ENCODE data around the gene ANAPC5. TPM values are rescaled to one million over a fixed set of nuclear protein-coding genes. Genes with fewer than 3 reads are reported as not detected.
A peak's percentile ranks its signal among the peaks of the same experiment; 100 is the strongest.
"Not testable (repeated sequence)": the region's sequence is repeated elsewhere in the genome, so short reads cannot be mapped to it uniquely, and the experiment has no call there.

ANAPC5 gene, protein sequence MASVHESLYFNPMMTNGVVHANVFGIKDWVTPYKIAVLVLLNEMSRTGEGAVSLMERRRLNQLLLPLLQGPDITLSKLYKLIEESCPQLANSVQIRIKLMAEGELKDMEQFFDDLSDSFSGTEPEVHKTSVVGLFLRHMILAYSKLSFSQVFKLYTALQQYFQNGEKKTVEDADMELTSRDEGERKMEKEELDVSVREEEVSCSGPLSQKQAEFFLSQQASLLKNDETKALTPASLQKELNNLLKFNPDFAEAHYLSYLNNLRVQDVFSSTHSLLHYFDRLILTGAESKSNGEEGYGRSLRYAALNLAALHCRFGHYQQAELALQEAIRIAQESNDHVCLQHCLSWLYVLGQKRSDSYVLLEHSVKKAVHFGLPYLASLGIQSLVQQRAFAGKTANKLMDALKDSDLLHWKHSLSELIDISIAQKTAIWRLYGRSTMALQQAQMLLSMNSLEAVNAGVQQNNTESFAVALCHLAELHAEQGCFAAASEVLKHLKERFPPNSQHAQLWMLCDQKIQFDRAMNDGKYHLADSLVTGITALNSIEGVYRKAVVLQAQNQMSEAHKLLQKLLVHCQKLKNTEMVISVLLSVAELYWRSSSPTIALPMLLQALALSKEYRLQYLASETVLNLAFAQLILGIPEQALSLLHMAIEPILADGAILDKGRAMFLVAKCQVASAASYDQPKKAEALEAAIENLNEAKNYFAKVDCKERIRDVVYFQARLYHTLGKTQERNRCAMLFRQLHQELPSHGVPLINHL
- total RNA-seq = 100 to 1,000 TPM; 130 to 138 TPM

DNA sequence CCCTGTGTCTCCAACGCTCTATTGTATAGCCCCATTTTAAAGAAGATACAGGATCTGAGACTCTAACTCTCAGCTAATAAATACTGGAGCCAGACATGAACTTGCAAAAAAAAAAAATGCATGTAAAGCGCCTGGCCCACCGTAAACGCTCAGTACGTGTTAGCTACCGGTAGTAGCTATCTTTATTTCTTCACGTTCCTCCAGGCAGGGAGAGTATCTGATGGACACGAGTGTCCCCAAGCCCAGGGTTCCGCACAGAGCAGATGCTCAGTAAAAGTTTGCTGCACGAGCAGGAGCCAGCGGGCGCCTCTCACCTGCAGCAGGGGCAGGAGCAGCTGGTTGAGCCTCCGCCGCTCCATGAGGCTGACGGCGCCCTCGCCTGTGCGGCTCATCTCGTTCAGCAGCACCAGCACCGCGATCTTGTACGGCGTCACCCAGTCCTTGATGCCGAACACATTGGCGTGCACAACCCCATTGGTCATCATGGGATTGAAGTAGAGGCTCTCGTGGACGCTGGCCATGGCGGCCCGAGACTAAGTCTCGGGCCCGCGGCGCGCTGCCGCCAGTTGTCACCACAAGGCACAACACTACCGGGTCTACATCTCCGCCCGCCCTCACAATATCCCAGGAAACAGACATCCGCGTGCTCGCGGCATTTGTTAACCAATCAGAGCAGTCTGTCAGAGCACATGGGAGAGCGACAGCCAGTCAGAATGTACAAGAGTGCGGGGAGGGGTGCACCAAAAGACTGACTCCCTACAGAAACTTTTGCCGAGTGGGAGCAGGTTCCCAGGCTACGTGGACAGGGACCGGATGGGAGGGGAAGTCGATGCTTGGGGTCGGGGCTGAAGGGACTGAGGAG, at the start of gene ANAPC5:
ANAPC5 (minus strand) TSS at position 592 of the 862 bp plus-strand sequence; CDS start at position 521, 71 bp downstream.
- peaks cover 17% of the 10 kb centered on the region for H3K4me1 Mint-ChIP-seq
- H3K36me3 Mint-ChIP-seq = peaks cover 12% of the 10 kb centered on the region
- peak within 1 kb of the TSS; percentile 92 for H3K4me3 Mint-ChIP-seq
- H3K27me3 Mint-ChIP-seq = peaks cover 4% of the 10 kb centered on the region
- peak within 1 kb of the TSS; percentile 95 for H3K27ac Mint-ChIP-seq
- peak; percentile 90 for DNase-seq
- H3K9me3 Mint-ChIP-seq = peaks cover 2% of the 10 kb centered on the region

DNA sequence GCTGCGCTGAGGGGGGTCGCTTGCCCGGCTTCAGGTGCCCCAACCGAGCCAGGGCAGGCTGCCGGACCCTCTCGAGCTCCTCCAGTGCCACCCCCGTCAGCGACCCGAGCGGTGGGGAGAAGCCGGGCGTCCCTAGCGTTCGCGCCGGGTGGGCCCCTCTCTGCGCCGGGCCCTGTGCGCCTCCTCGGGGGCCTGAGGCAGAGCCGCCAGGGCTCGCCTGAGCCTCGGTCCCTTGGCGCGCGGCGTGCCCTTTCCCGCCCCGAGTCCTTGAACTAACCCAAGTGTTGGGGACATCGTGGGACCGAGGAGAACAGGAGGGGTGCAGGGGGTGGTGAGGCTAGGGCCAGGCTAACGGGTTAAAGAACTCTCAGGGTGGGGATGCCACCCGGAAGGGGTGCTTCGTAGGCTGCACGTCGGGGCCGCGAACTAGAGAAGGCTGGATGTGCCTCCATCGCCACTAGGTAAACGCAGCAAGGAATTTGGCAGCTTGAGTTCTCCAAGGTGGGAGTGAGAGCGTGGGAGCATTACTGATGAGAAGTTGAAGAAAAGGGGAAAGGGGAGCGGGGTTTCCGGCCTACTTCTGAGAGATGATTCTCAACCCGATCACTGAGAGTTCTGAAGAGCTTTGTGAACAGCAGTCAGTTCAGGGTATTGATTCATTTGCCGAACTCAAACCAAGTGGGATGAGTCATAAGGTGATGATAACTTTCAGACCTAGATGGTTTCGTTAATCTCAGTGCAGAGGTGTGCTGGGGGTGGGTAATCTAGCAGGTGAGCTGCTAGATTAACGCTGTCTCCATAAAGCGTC, 48.3 kb upstream of the ANAPC5 start:
- H3K4me1 Mint-ChIP-seq = peaks cover 30% of the 10 kb centered on the region
- H3K36me3 Mint-ChIP-seq = peaks cover 11% of the 10 kb centered on the region
- peak overlapping the region; percentile 93 for H3K4me3 Mint-ChIP-seq
- H3K9me3 Mint-ChIP-seq = no peaks in the 10 kb centered on the region
- no peaks in the 10 kb centered on the region for H3K27me3 Mint-ChIP-seq
- H3K27ac Mint-ChIP-seq = peak overlapping the region; percentile 94
- peak; percentile 64 for DNase-seq

DNA sequence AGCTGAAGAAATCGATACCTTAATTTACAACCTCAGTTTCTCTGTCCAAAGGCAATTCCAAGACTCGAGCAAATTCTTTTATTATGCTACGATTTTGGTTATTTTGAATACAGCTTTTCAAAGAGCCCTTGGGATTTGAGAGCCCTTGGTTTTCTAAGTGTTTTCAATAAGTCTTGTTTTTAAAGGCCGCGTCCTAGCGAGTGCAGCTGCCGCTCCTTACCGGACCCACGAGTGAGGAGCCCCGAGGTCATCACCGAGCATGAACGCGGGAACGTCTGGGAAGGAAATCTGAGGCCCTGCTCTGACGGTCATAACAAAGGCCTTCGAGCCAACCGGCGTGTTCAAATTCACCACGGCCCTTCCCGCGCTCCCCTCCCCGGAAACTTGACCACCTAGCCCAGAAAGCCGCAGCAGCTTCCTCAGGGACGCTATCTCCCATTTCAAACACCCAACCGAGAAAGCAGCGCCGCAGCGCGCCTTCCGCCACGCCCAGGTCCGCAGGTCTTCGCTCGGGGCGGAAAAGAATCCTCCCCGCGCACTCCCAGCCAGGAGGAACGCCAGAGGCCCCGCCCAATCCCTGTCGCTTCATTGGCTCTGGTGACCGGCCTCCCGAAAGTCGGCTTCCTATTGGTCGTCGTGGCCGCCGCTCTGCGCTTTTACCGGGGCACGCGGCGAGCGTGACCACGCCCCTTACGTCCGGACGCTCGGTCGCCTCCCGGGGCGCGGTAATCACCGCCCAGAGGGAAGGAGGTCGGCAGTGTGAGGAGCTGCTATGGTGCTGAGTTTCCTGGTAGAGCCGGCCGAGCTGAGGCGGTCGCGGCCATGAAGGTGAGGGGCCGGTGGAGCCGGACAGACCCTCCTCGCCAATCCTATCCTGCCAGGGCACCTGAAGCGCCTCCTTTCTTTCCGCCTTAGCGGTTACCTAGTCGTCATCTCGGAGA, 47.5 kb upstream of the ANAPC5 start, which contains the start of gene RNF34:
RNF34 (plus strand) TSS at position 728 of the 941 bp plus-strand sequence; CDS start at position 823, 95 bp downstream.
- Mint-ChIP-seq H3K27ac (peak within 1 kb of the TSS; percentile 94), H3K27me3 (no peaks in the 10 kb centered on the region), H3K36me3 (peaks cover 11% of the 10 kb centered on the region), H3K9me3 (no peaks in the 10 kb centered on the region), H3K4me1 (peaks cover 27% of the 10 kb centered on the region), H3K4me3 (peak within 1 kb of the TSS; percentile 93)
- peak; percentile 99 for DNase-seq

DNA sequence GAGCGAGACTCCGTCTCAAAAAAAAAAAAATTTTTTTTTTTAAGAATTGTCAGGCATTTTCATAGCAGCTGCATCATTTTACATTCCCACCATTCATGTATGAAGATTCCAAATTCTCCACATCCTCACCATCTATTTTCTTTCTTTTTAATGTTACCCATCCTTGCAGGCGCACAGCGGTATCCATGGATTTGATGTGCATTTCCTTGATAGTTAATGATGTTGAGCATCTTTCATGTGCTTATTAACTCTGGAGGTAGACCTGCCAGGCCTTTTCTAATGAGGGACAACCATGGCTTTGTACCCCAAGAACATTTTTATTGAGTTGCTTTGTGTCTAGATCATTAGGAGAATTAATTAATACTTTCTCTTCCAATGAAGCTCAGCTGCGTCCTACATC, 46.1 kb upstream of the ANAPC5 start:
- Mint-ChIP-seq H3K27ac (no peak overlapping the region), H3K4me3 (peak overlapping the region; percentile 93), H3K4me1 (peaks cover 25% of the 10 kb centered on the region), H3K36me3 (peaks cover 10% of the 10 kb centered on the region), H3K27me3 (no peaks in the 10 kb centered on the region), H3K9me3 (no peaks in the 10 kb centered on the region)
- no peak for DNase-seq

DNA sequence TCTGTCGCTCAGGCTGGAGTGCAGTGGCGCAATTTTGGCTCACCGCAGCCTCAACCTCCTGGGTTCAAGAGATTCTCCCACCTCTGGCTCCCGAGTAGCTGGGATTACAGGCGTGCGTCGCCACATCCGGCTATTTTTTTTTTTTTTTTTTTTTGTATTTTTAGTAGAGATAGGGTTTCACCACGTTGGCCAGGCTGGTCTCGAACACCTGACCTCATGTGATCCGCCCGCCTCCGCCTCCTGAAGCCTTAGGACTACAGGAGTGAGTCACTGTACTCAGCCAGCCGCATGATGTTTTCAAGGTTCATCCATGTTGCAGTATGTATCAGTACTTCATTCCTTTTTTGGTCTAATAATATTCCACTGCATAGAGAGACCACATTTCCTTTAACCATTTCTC, 45.3 kb upstream of the ANAPC5 start:
- Mint-ChIP-seq H3K27ac (no peak overlapping the region), H3K27me3 (no peaks in the 10 kb centered on the region), H3K4me3 (no peak overlapping the region), H3K4me1 (peaks cover 20% of the 10 kb centered on the region), H3K36me3 (peaks cover 6% of the 10 kb centered on the region), H3K9me3 (no peaks in the 10 kb centered on the region)
- DNase-seq = no peak

DNA sequence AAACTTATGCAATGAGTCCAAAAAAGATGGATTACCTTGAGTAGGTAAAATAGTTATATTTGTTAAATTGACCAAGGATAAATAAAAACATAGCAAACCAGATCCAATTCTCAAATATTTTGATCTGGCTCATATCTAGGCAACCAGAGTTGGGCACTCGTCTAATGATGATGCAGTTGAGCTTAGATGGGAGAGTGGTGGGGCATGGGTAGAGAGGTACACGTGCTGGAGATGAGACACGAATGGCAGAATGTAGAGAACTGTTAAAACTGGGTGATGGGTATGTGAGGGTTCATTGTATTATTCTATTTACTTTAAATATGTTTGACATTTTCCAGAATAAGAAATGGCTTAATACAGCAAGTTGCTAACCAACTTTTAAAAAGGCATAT, 40.1 kb upstream of the ANAPC5 start:
- peaks cover 9% of the 10 kb centered on the region for H3K4me1 Mint-ChIP-seq
- H3K4me3 Mint-ChIP-seq = no peak overlapping the region
- H3K27ac Mint-ChIP-seq = no peak overlapping the region
- no peaks in the 10 kb centered on the region for H3K36me3 Mint-ChIP-seq
- no peak for DNase-seq
- H3K27me3 Mint-ChIP-seq = no peaks in the 10 kb centered on the region
- no peaks in the 10 kb centered on the region for H3K9me3 Mint-ChIP-seq

DNA sequence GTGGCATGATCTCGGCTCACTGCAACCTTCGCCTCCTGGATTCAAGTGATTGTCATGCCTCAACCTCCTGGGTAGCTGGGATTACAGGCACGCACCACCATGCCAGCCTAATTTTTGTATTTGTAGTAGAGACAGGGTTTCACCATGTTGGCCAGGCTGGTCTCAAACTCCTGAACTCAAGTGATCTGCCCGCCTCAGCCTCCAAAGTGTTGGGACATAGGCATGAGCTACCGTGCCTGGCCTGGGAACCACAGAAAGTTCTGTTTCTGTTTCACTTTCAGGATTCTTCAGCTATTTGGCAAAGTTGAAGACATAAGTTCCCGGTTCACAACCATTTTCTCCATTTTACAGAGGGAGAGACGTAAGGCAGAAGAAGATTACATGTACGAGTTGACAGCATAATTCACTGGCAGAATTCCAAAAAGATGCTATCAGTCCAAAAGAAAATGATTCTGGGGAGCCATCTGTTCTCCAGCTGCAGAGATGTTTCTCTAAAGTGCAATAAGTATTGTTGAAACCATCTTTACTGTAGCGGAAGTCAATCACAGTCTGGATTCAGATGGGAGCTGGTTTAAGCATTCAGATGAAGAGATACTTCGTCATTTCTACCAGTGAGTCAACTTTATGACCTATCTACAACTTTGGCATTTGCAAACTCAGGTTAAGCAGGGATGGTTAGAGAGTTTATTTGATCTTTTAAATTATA, 39.6 kb upstream of the ANAPC5 start:
- Mint-ChIP-seq H3K27me3 (no peaks in the 10 kb centered on the region), H3K4me3 (peak overlapping the region; percentile 54), H3K36me3 (no peaks in the 10 kb centered on the region), H3K27ac (peak overlapping the region; percentile 43), H3K9me3 (no peaks in the 10 kb centered on the region), H3K4me1 (peaks cover 9% of the 10 kb centered on the region)
- peak; percentile 30 for DNase-seq

DNA sequence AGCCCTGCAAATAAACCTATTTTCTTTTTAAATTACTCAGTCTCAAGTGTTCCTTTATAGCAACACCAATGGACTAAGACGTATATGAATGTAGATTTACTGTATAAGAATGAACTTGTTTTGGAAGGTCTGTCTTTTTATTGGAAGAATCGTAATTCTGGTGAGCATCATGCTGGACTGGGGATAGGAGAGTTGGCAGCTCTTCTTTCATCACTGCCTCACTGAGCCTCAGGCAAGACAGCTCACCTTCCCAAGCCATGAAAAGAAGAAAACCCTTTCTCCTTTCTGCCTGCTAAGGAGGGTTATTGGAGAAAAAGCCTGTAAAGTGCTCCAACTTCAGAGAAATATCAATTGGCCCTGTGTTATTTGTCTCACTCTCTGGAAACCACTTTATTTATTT, 38.6 kb upstream of the ANAPC5 start:
- Mint-ChIP-seq H3K4me3 (no peak overlapping the region), H3K4me1 (peaks cover 9% of the 10 kb centered on the region), H3K27me3 (no peaks in the 10 kb centered on the region), H3K36me3 (no peaks in the 10 kb centered on the region), H3K27ac (no peak overlapping the region), H3K9me3 (no peaks in the 10 kb centered on the region)
- no peak for DNase-seq

DNA sequence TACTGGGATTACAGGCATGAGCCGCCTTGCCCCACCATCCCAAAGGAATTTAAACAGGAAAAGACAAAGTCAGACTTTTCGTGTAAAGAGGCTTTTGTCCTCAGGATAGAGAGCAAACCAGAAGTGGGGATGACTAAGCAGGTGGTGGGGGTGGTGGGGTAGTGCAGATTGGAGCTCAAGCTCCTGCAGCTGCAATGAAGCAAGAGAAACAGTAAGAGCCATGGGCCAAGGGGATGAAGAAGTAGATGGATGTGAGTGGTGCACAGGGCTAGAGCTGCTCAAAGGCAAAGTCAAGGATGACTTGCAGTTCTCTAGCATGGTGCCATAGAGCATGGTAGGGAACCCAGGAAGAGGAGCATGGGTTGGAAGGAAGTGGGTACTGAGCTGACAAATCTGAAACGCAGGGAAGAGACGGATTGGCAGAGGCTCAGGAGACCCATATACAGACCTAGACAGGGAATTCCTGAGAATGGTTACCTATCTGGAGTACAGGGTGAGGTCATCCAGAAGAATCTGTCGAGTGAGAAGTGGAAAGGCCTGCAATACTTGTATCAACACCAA, 36.3 kb upstream of the ANAPC5 start:
- Mint-ChIP-seq H3K27me3 (no peaks in the 10 kb centered on the region), H3K4me1 (peaks cover 9% of the 10 kb centered on the region), H3K27ac (no peak overlapping the region), H3K36me3 (no peaks in the 10 kb centered on the region), H3K4me3 (no peak overlapping the region), H3K9me3 (no peaks in the 10 kb centered on the region)
- DNase-seq = no peak

DNA sequence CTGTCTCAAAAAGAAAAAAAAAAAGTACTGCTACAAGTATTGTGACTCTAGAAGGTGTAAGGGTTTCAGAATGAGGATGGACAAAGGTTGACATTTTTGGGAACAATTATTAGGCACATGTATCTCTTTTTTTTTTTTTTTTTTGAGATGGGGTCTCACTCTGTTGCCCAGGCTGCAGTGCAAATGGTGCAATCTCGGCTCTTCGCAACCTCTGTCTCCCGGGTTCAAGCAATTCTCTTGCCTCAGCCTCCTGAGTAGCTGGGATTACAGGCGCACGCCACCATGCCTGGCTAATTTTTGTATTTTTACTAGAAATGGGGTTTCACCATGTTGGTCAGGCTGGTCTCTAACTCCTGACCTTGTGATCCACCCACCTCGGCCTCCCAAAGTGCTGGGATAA, 32.7 kb upstream of the ANAPC5 start:
- not testable (repeated sequence) for H3K36me3 Mint-ChIP-seq, H3K27ac Mint-ChIP-seq, H3K27me3 Mint-ChIP-seq, H3K4me3 Mint-ChIP-seq, H3K9me3 Mint-ChIP-seq, DNase-seq, H3K4me1 Mint-ChIP-seq

DNA sequence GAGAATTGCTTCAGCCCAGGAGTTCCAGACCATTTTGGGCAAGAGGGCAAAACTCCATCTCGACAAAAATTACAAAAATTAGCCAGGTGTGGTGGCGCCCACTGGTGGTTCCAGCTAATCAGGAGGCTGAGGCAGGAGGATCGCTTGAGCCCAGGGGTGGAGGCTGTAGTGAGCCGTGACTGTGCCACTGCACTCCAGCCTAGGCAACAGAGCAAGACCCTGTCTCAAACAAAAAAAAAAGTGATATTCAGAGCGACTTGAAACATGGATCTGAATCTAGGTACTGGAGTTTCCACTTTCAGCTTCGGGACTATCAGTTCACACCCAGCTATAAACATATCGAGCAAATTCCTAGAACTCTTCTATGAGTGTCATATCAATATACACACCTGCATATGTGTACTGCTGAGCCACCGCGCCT, 31.4 kb upstream of the ANAPC5 start:
- H3K4me3 Mint-ChIP-seq = no peak overlapping the region
- DNase-seq = no peak
- no peaks in the 10 kb centered on the region for H3K4me1 Mint-ChIP-seq
- no peak overlapping the region for H3K27ac Mint-ChIP-seq
- no peaks in the 10 kb centered on the region for H3K9me3 Mint-ChIP-seq
- H3K27me3 Mint-ChIP-seq = no peaks in the 10 kb centered on the region
- no peaks in the 10 kb centered on the region for H3K36me3 Mint-ChIP-seq

DNA sequence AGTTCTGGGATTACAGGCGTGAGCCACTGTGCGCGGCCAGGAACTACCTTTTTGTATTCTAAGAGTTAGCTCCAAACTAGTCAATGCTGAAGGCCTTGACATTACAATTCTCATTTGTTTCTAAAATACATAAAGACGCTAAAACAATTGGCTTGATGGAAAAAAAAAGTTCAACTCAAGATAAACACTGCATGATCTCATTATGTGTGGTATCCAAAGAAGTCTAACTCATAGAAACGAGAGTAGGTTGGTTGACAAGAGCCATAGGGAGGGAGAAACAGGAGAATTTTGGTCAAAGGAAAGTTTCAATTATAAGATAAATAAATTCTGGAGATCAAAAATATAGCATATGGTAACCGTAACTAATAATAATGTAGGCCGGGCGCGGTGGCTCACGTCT, 27.7 kb upstream of the ANAPC5 start:
- no peak for DNase-seq
- H3K4me3 Mint-ChIP-seq = no peak overlapping the region
- H3K9me3 Mint-ChIP-seq = peaks cover 2% of the 10 kb centered on the region
- H3K4me1 Mint-ChIP-seq = peaks cover 2% of the 10 kb centered on the region
- H3K36me3 Mint-ChIP-seq = no peaks in the 10 kb centered on the region
- H3K27me3 Mint-ChIP-seq = peaks cover 4% of the 10 kb centered on the region
- no peak overlapping the region for H3K27ac Mint-ChIP-seq

DNA sequence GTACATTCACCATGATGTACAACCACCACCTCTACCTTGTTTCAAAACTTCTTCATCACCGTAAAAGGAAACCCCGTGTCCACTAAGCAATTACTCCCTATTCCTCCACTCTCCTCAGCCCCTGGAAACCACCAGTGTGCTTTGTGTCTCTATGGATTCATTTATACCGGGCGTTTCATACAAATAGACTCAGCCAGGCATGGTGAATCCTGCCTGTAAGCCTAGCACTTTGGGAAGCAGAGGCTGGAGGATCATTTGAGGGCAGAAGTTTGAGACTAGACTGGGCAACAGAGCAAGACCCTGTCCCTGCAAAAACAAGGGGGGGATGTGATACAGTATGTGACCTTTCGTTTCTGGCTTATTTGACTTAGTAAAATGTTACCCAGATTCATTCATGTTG, 26.5 kb upstream of the ANAPC5 start:
- H3K27me3 Mint-ChIP-seq = peaks cover 4% of the 10 kb centered on the region
- H3K27ac Mint-ChIP-seq = no peak overlapping the region
- H3K4me1 Mint-ChIP-seq = peaks cover 2% of the 10 kb centered on the region
- H3K36me3 Mint-ChIP-seq = no peaks in the 10 kb centered on the region
- no peak for DNase-seq
- H3K4me3 Mint-ChIP-seq = no peak overlapping the region
- peaks cover 2% of the 10 kb centered on the region for H3K9me3 Mint-ChIP-seq
